KMS-11 (cell line): ENCODE results near the gene RGS7.

Experiments
- H2AFZ ChIP-seq: fragments of 200-600 bp; sonication (generic); 2 replicates; pipeline ENCODE4 v1.6.1; 2016; ENCODE audit warnings: antibody characterized with exemption, mixed run types, low read depth
- H3K27ac ChIP-seq: fragments of 200-600 bp; sonication (generic); 2 replicates; pipeline ENCODE4 v1.6.1; 2016; ENCODE audit warnings: mild to moderate bottlenecking, mixed run types
- H3K27me3 ChIP-seq: fragments of 200-600 bp; sonication (generic); 2 replicates; pipeline ENCODE4 v1.6.1; 2017; ENCODE audit warnings: mild to moderate bottlenecking, low read depth, mixed run types, moderate library complexity; ENCODE audit not compliant: insufficient read depth
- H3K36me3 ChIP-seq: fragments of 200-600 bp; sonication (generic); 2 replicates; pipeline ENCODE4 v1.6.1; 2017; ENCODE audit warnings: mild to moderate bottlenecking, mixed run types; ENCODE audit not compliant: insufficient read depth
- H3K4me1 ChIP-seq: fragments of 200-600 bp; sonication (generic); 2 replicates; pipeline ENCODE4 v1.6.1; 2016; ENCODE audit warnings: mild to moderate bottlenecking, low read depth, mixed run types; ENCODE audit not compliant: poor library complexity, severe bottlenecking
- H3K4me2 ChIP-seq: fragments of 200-600 bp; sonication (generic); 2 replicates; pipeline ENCODE4 v1.7.0; 2016; ENCODE audit warnings: mild to moderate bottlenecking, mixed run types
- H3K4me3 ChIP-seq: fragments of 200-600 bp; sonication (generic); IDR thresholded peaks from 2 replicates; pipeline ENCODE4 v1.6.1; 2017; ENCODE audit warnings: low read depth, low read length, mixed read lengths; ENCODE audit not compliant: insufficient read depth
- H3K79me2 ChIP-seq: fragments of 200-600 bp; sonication (generic); 2 replicates; pipeline ENCODE4 v1.6.1; 2016; ENCODE audit warnings: low read depth, mixed run types; ENCODE audit not compliant: insufficient read depth
- H3K9ac ChIP-seq: fragments of 200-600 bp; sonication (generic); 2 replicates; pipeline ENCODE4 v1.6.1; 2016; ENCODE audit warnings: mild to moderate bottlenecking, mixed run types
- H4K20me1 ChIP-seq: fragments of 200-600 bp; sonication (generic); 2 replicates; pipeline ENCODE4 v1.6.1; 2016; ENCODE audit warnings: mild to moderate bottlenecking, mixed run types; ENCODE audit not compliant: insufficient read depth
- CTCF ChIP-seq: fragments of 200-600 bp; sonication (generic); conservative IDR thresholded peaks from 2 replicates; pipeline ENCODE4 v1.6.1; 2017; ENCODE audit warnings: low read depth, mild to moderate bottlenecking, antibody characterized with exemption, low read length, moderate library complexity, mixed read lengths

The RGS7 gene

GRCh38 chr1:241270016-241270415 is 87.0 kb downstream of the RGS7 start:
- Histone ChIP-seq H3K9ac (no peak overlapping the region), H3K36me3 (no peaks in the 10 kb centered on the region), H2AFZ (no peak overlapping the region), H3K79me2 (no peaks in the 10 kb centered on the region), H3K27ac (no peak overlapping the region), H4K20me1 (no peaks in the 10 kb centered on the region), H3K4me3 (no peak overlapping the region), H3K4me2 (no peak overlapping the region), H3K27me3 (no peaks in the 10 kb centered on the region), H3K4me1 (no peaks in the 10 kb centered on the region)
- no peak for TF ChIP-seq CTCF

GRCh38 chr1:241269116-241269515 is 87.9 kb downstream of the RGS7 start:
- no peaks in the 10 kb centered on the region for H3K27me3 ChIP-seq
- H3K27ac ChIP-seq = no peak overlapping the region
- no peak overlapping the region for H3K4me2 ChIP-seq
- H3K4me3 ChIP-seq = no peak overlapping the region
- TF ChIP-seq CTCF = no peak
- no peaks in the 10 kb centered on the region for H3K79me2 ChIP-seq
- no peak overlapping the region for H3K9ac ChIP-seq
- H2AFZ ChIP-seq = no peak overlapping the region
- H3K4me1 ChIP-seq = no peaks in the 10 kb centered on the region
- no peaks in the 10 kb centered on the region for H3K36me3 ChIP-seq
- H4K20me1 ChIP-seq = no peaks in the 10 kb centered on the region

- H4K20me1 ChIP-seq = no peaks in the 10 kb centered on the region
- H2AFZ ChIP-seq = no peak overlapping the region
- H3K79me2 ChIP-seq = no peaks in the 10 kb centered on the region
- H3K4me2 ChIP-seq = no peak overlapping the region
- H3K9ac ChIP-seq = no peak overlapping the region
- TF ChIP-seq CTCF = no peak
- no peak overlapping the region for H3K27ac ChIP-seq
- no peaks in the 10 kb centered on the region for H3K27me3 ChIP-seq
- H3K4me1 ChIP-seq = no peaks in the 10 kb centered on the region
- no peaks in the 10 kb centered on the region for H3K36me3 ChIP-seq
- no peak overlapping the region for H3K4me3 ChIP-seq
Observed at GRCh38 chr1:241266121-241266520, 90.9 kb downstream of the RGS7 start.

- Histone ChIP-seq H4K20me1 (no peaks in the 10 kb centered on the region), H2AFZ (no peak overlapping the region), H3K27me3 (no peaks in the 10 kb centered on the region), H3K4me2 (no peak overlapping the region), H3K79me2 (no peaks in the 10 kb centered on the region), H3K9ac (no peak overlapping the region), H3K36me3 (no peaks in the 10 kb centered on the region), H3K27ac (no peak overlapping the region), H3K4me1 (no peaks in the 10 kb centered on the region), H3K4me3 (no peak overlapping the region)
- TF ChIP-seq CTCF = no peak
Observed at GRCh38 chr1:241265428-241265827, 91.6 kb downstream of the RGS7 start.

GRCh38 chr1:241263346-241263745 is 93.7 kb downstream of the RGS7 start:
- no peaks in the 10 kb centered on the region for H4K20me1 ChIP-seq
- H3K27me3 ChIP-seq = no peaks in the 10 kb centered on the region
- no peak overlapping the region for H3K4me3 ChIP-seq
- H3K9ac ChIP-seq = no peak overlapping the region
- no peak overlapping the region for H2AFZ ChIP-seq
- H3K27ac ChIP-seq = no peak overlapping the region
- no peak for TF ChIP-seq CTCF
- H3K79me2 ChIP-seq = no peaks in the 10 kb centered on the region
- no peaks in the 10 kb centered on the region for H3K4me1 ChIP-seq
- H3K36me3 ChIP-seq = no peaks in the 10 kb centered on the region
- no peak overlapping the region for H3K4me2 ChIP-seq
